ENCODE data around the gene STX1A.
A peak's percentile ranks its signal among the peaks of the same experiment; 100 is the strongest.

Gene STX1A

DNA sequence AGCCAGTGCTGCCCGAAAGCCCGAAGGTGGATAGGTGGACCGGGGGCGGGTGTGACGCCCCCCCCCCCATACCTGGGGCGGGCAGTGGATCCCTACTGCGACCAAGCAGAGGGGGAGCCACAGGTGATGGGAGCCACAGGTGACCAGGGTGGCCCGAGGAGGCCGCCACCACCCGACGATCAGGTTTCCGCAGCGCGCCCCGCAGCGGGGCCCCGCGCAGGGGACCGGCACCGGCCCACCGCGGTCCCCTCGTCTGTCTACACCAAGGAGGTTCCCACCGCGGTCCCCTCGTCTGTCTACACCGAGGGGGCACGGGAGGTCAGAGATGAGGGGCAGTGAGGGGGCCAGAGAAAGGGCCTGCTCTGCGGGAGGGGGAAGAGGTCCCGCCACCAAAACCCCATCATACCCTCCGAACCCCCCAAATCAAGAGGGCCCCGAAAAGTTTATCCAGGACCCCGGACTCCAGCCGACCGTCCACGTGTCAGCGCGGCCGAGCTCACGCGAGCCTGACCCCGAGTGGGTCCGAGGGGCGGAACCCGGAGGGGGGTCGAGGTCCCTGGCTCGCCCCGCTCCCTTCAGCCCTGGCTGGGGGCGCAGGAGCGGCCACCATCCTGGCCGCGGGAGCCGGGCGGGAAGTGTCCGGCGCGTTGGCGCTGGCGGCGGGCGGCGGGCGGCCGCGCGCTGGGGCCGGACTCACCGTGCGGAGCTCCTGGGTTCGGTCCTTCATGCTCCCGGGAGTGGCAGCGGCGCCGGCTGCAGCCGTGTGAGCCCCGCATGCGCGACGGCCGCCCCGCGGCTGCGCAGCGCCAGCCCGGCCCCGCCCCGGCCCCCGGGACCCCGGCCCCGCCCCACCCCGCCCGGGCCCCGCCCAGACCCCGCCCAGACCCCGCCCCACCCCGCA is at the start of gene STX1A:
STX1A (minus strand) TSS at position 765 of the 901 bp plus-strand sequence; CDS start at position 727, 38 bp downstream.
- no peaks in the 10 kb centered on the region for H3K9me3 ChIP-seq (ENCODE audit: insufficient read depth, low read length)
- H3K4me3 ChIP-seq (ENCODE audit: insufficient read length, low read depth) = peak within 1 kb of the TSS; percentile 75
- no peak for DNase-seq (ENCODE audit: low read depth, low spot score)
- peaks cover 16% of the 10 kb centered on the region for H3K27me3 ChIP-seq (ENCODE audit: insufficient read depth, insufficient read length)
- H3K4me1 ChIP-seq (ENCODE audit: insufficient read depth, insufficient read length) = peaks cover 14% of the 10 kb centered on the region
- H3K36me3 ChIP-seq (ENCODE audit: insufficient read depth, insufficient read length, low read length) = no peaks in the 10 kb centered on the region
- H3K9ac ChIP-seq (ENCODE audit: insufficient read length, low read depth) = peak within 1 kb of the TSS; percentile 83
- no peak for TF ChIP-seq YY1 (IDR thresholded peaks at IDR 0.05; ENCODE audit: insufficient read depth, insufficient read length)
- no peak for TF ChIP-seq ZNF274 (IDR thresholded peaks at IDR 0.05; ENCODE audit: low read depth, low read length)
- no peak for TF ChIP-seq SUZ12 (IDR thresholded peaks at IDR 0.05; ENCODE audit: extremely low read depth, insufficient read depth, insufficient read length)

DNA sequence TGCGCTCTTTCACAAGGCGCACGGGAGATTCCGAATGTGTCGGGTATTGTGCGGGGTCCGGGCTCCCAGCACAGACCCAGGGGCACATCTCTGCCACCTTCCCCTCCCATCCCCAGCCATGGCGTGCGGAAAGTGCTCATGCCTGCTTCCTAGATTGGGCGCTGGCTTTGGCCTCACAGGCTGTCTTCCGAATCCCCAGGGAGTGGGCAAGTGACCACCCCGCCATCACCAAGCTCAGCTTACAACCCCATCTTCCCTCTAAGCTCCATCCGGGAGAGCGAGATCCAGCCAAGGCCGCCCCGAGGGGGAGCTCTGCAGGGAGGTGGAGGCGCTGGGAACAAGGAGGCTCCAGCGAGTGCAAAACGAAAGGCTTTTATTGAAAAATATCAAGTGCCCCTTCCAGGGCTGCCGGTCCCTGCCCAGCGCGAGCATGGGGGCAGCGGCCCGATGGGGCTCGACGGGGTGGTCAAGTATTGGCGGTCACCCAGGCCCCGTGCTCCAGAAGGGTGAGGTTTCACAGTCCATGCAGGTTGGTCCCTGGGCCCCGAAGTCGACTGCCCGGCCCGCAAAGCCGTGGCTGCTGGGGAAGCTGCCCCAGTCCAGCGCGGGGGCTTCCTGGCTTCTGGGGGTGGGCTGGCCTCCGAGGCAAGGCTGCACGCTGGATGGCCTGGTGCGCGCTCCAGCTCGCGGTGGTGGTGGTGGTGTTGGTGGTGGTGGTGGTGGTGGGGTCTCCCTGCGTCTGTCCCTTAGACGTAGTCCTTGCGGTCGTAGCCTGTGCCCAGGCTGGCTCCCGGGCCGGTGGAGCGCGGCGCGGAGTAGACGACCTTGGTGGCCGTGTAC is 49.4 kb upstream of the STX1A start:
- Histone ChIP-seq H3K36me3 (ENCODE audit: insufficient read depth, insufficient read length, low read length) (no peaks in the 10 kb centered on the region), H3K9ac (ENCODE audit: insufficient read length, low read depth) (no peak overlapping the region), H3K4me3 (ENCODE audit: insufficient read length, low read depth) (no peak overlapping the region), H3K4me1 (ENCODE audit: insufficient read depth, insufficient read length) (peaks cover 8% of the 10 kb centered on the region), H3K27me3 (ENCODE audit: insufficient read depth, insufficient read length) (peaks cover 28% of the 10 kb centered on the region), H3K9me3 (ENCODE audit: insufficient read depth, low read length) (no peaks in the 10 kb centered on the region)
- TF ChIP-seq YY1 (IDR thresholded peaks at IDR 0.05; ENCODE audit: insufficient read depth, insufficient read length) (no peak), ZNF274 (IDR thresholded peaks at IDR 0.05; ENCODE audit: low read depth, low read length) (no peak), SUZ12 (IDR thresholded peaks at IDR 0.05; ENCODE audit: extremely low read depth, insufficient read depth, insufficient read length) (no peak)
- no peak for DNase-seq (ENCODE audit: low read depth, low spot score)

DNA sequence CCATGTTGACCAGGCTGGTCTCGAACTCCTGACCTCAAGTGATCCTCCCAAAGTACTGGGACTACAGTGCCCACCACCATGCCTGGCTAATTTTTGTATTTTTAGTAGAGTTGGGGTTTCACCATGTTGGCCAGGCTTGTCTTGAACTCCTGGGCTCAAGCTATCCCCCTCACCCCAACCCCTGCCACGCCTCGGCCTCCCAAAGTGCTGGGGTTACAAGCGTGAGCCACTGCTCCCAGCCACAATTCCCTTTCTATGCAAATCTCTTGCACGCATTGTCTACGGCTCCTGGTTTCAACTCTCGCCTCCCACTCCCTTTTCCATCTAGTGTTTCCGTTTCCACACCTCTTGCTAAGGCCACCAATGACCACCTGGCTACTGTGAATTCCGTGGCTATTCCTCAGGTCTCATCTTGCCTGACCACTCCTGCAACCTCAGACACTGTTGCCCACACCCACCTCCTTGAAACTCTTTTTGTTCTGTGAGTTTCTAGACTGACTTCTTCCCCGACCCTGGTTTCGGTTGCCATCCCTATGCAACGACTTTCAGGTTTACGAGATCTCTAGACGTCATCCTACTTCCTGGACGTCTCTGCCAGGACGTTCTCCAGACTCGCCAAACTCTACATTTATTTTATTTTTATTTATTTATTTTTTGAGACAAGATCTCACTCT is 47.2 kb upstream of the STX1A start:
- Histone ChIP-seq H3K9me3 (ENCODE audit: insufficient read depth, low read length) (no peaks in the 10 kb centered on the region), H3K4me1 (ENCODE audit: insufficient read depth, insufficient read length) (peaks cover 12% of the 10 kb centered on the region), H3K27me3 (ENCODE audit: insufficient read depth, insufficient read length) (peaks cover 27% of the 10 kb centered on the region), H3K4me3 (ENCODE audit: insufficient read length, low read depth) (no peak overlapping the region), H3K36me3 (ENCODE audit: insufficient read depth, insufficient read length, low read length) (no peaks in the 10 kb centered on the region), H3K9ac (ENCODE audit: insufficient read length, low read depth) (no peak overlapping the region)
- no peak for DNase-seq (ENCODE audit: low read depth, low spot score)
- TF ChIP-seq YY1 (IDR thresholded peaks at IDR 0.05; ENCODE audit: insufficient read depth, insufficient read length) (no peak), ZNF274 (IDR thresholded peaks at IDR 0.05; ENCODE audit: low read depth, low read length) (no peak), SUZ12 (IDR thresholded peaks at IDR 0.05; ENCODE audit: extremely low read depth, insufficient read depth, insufficient read length) (no peak)

DNA sequence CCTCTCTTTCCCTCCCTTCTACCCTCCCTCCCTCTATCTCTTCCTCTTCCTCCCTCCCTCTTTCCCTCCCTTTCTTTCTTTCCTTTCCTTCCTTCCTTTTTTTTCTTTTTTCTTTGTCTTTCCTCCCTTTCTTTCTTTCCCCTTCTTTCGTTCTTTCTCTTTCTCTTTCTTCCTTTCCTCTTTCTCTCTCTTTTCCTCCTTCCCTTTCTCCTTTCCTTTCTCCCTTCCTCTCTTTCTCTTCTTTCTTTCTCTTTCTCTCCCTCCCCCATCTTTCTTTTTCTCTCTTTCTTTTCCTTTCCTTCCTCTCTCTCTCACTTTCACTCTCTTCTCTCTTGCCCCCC is 43.2 kb upstream of the STX1A start:
- no peaks in the 10 kb centered on the region for H3K36me3 ChIP-seq (ENCODE audit: insufficient read depth, insufficient read length, low read length)
- DNase-seq (ENCODE audit: low read depth, low spot score) = no peak
- TF ChIP-seq ZNF274 (IDR thresholded peaks at IDR 0.05; ENCODE audit: low read depth, low read length) = no peak
- TF ChIP-seq YY1 (IDR thresholded peaks at IDR 0.05; ENCODE audit: insufficient read depth, insufficient read length) = no peak
- TF ChIP-seq SUZ12 (IDR thresholded peaks at IDR 0.05; ENCODE audit: extremely low read depth, insufficient read depth, insufficient read length) = no peak

DNA sequence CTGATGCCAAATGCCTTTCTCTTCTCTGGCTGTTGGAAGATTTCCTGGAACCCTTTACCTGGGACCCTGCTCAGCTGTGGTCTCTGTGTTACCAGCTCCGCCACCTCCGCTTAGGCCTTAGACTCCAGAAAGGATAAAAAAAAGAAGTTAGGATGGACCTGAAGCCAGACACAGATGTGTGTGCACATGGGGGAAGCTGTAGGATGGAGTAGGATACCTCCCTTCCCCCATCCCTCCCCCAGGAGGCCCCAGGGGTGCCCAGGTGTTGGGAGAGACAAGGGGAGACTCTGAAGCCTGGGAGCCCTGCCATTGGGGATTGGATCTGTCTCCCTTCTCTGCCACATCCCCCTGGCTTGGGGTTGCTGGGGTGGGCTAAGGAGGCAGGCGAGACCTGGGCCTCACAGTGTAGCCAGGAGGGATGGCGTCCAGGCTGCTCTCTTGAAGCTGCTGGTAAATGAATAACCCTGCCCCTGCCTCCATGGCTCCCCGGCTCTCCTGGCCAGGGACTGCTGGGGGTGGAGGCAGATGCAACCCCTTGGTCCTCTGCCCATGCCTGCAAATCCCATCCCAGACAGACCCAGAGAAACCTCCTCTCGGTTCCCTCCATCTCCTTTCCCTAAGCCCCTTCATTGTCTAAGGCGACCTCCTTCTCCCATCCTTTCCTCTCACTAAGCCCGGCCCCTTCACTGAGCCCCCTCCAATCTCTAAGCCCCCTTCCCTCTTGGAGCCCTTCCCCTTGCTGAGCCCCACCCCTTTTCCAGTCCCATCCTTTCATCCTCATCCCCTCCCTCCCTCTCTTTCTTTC is 42.6 kb upstream of the STX1A start:
- Histone ChIP-seq H3K9me3 (ENCODE audit: insufficient read depth, low read length) (no peaks in the 10 kb centered on the region), H3K9ac (ENCODE audit: insufficient read length, low read depth) (no peak overlapping the region), H3K36me3 (ENCODE audit: insufficient read depth, insufficient read length, low read length) (no peaks in the 10 kb centered on the region), H3K4me3 (ENCODE audit: insufficient read length, low read depth) (no peak overlapping the region), H3K4me1 (ENCODE audit: insufficient read depth, insufficient read length) (peaks cover 4% of the 10 kb centered on the region), H3K27me3 (ENCODE audit: insufficient read depth, insufficient read length) (no peaks in the 10 kb centered on the region)
- TF ChIP-seq YY1 (IDR thresholded peaks at IDR 0.05; ENCODE audit: insufficient read depth, insufficient read length) = no peak
- no peak for TF ChIP-seq SUZ12 (IDR thresholded peaks at IDR 0.05; ENCODE audit: extremely low read depth, insufficient read depth, insufficient read length)
- no peak for TF ChIP-seq ZNF274 (IDR thresholded peaks at IDR 0.05; ENCODE audit: low read depth, low read length)
- DNase-seq (ENCODE audit: low read depth, low spot score) = no peak

More for the DNA sequence above, 43.2 kb upstream of the STX1A start:
- no peaks in the 10 kb centered on the region for H3K27me3 ChIP-seq (ENCODE audit: insufficient read depth, insufficient read length)
- H3K4me3 ChIP-seq (ENCODE audit: insufficient read length, low read depth) = no peak overlapping the region
- H3K9me3 ChIP-seq (ENCODE audit: insufficient read depth, low read length) = no peaks in the 10 kb centered on the region
- peaks cover 4% of the 10 kb centered on the region for H3K4me1 ChIP-seq (ENCODE audit: insufficient read depth, insufficient read length)
- no peak overlapping the region for H3K9ac ChIP-seq (ENCODE audit: insufficient read length, low read depth)

DNA sequence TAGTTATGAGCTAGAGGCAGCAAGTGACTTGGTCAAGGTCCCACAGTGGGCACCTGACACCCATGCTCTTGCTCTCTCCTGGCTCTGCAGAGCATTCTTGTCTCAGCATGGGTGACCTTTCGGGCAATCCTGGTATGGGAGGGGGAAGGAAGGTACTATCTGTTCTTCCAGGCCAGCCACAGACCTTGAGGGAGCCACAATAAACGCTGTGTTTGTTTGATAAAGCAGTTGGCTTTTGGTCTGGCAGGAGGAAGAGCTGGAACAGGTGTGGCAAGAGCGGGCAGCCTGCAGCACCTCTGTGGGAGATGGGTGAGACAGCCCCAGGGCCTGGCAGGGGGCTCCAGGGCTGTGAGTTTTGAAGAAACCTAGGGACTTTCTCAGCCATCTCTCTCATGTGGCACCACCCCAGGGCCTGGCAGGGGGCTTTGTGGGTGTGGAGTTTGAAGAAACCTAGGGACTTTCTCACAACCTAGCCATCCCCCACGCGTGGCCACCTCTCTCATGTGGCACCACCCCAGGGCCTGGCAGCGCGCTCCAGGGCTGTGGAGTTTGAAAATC is 39.2 kb upstream of the STX1A start:
- Histone ChIP-seq H3K27me3 (ENCODE audit: insufficient read depth, insufficient read length) (no peaks in the 10 kb centered on the region), H3K36me3 (ENCODE audit: insufficient read depth, insufficient read length, low read length) (no peaks in the 10 kb centered on the region), H3K4me3 (ENCODE audit: insufficient read length, low read depth) (no peak overlapping the region), H3K9me3 (ENCODE audit: insufficient read depth, low read length) (no peaks in the 10 kb centered on the region), H3K9ac (ENCODE audit: insufficient read length, low read depth) (no peak overlapping the region), H3K4me1 (ENCODE audit: insufficient read depth, insufficient read length) (peaks cover 4% of the 10 kb centered on the region)
- no peak for DNase-seq (ENCODE audit: low read depth, low spot score)
- no peak for TF ChIP-seq SUZ12 (IDR thresholded peaks at IDR 0.05; ENCODE audit: extremely low read depth, insufficient read depth, insufficient read length)
- TF ChIP-seq YY1 (IDR thresholded peaks at IDR 0.05; ENCODE audit: insufficient read depth, insufficient read length) = no peak
- TF ChIP-seq ZNF274 (IDR thresholded peaks at IDR 0.05; ENCODE audit: low read depth, low read length) = no peak
